Keratinocyte (primary cell): ENCODE data around the gene ADAM12.

ENCODE experiments used
- EZH2 ChIP-seq: IDR thresholded peaks from one replicate; pipeline ENCODE4 v1.6.1; 2012; ENCODE audit warnings: inconsistent platforms, mild to moderate bottlenecking, low read length, moderate library complexity
- TF ChIP-seq, protein P1 (sequence below), 3 experiments: IDR thresholded peaks in 1 of 3; conservative IDR thresholded peaks in 1 of 3; optimal IDR thresholded peaks in 1 of 3; 2 replicates in 2 of 3; 3 replicates in 1 of 3; pipeline versions ENCODE3 to v1.5.1; 2011; ENCODE audit warnings: low read length in 3 of 3, mild to moderate bottlenecking in 3 of 3, moderate library complexity in 2 of 3, control low read depth in 1 of 3, inconsistent platforms in 1 of 3; ENCODE audit not compliant: insufficient read depth in 2 of 3; ENCODE audit errors: extremely low read depth in 1 of 3

DNA sequence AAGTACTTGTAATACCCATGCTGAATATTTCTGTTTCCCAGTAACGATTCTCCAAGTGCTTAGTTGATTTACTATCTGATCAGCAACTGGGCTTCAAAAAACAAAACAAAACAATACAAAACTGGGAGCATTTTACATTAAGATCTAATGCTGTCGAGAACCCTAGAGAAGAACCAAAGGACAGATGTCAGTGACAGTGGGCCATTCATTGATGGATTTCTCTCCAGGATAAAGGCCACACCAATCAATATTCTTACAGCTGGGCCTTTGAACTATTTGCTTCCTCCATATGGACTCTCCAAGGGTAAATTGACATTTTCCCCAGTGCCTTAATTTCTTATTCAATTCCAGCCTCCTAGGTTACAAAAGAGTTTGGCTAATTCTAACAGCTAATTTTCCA lies 217.5 kb downstream of the ADAM12 start:
- no peak for TF ChIP-seq EZH2
- TF ChIP-seq, protein P1, sequence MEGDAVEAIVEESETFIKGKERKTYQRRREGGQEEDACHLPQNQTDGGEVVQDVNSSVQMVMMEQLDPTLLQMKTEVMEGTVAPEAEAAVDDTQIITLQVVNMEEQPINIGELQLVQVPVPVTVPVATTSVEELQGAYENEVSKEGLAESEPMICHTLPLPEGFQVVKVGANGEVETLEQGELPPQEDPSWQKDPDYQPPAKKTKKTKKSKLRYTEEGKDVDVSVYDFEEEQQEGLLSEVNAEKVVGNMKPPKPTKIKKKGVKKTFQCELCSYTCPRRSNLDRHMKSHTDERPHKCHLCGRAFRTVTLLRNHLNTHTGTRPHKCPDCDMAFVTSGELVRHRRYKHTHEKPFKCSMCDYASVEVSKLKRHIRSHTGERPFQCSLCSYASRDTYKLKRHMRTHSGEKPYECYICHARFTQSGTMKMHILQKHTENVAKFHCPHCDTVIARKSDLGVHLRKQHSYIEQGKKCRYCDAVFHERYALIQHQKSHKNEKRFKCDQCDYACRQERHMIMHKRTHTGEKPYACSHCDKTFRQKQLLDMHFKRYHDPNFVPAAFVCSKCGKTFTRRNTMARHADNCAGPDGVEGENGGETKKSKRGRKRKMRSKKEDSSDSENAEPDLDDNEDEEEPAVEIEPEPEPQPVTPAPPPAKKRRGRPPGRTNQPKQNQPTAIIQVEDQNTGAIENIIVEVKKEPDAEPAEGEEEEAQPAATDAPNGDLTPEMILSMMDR (optimal IDR thresholded peaks at IDR 0.05 in 1 of 3, IDR thresholded peaks at IDR 0.05 in 1 of 3, conservative IDR thresholded peaks at IDR 0.05 in 1 of 3; ENCODE audit: extremely low read depth in 1 of 3, insufficient read depth in 2 of 3, low read length in 3 of 3) = no peak
